NB4 (cell line): Measurements from ENCODE around the gene PEAK1.

Experiments used
- MYC ChIP-seq: IDR thresholded peaks from 2 replicates; pipeline ENCODE4 v1.6.1; 2011; ENCODE audit warnings: low read depth, low read length
- POLR2A ChIP-seq: IDR thresholded peaks from 2 replicates; pipeline ENCODE4 v1.6.1; 2011; ENCODE audit warnings: mild to moderate bottlenecking; ENCODE audit not compliant: insufficient read length; ENCODE audit errors: extremely low read depth
- TF ChIP-seq, protein P1 (sequence below): IDR thresholded peaks from one replicate; pipeline ENCODE4 v1.5.1; 2012; ENCODE audit warnings: low read depth, low read length
- TF ChIP-seq, protein P2 (sequence below): IDR thresholded peaks from 2 replicates; pipeline ENCODE4 v1.6.1; 2011; ENCODE audit warnings: low read depth, low read length

DNA sequence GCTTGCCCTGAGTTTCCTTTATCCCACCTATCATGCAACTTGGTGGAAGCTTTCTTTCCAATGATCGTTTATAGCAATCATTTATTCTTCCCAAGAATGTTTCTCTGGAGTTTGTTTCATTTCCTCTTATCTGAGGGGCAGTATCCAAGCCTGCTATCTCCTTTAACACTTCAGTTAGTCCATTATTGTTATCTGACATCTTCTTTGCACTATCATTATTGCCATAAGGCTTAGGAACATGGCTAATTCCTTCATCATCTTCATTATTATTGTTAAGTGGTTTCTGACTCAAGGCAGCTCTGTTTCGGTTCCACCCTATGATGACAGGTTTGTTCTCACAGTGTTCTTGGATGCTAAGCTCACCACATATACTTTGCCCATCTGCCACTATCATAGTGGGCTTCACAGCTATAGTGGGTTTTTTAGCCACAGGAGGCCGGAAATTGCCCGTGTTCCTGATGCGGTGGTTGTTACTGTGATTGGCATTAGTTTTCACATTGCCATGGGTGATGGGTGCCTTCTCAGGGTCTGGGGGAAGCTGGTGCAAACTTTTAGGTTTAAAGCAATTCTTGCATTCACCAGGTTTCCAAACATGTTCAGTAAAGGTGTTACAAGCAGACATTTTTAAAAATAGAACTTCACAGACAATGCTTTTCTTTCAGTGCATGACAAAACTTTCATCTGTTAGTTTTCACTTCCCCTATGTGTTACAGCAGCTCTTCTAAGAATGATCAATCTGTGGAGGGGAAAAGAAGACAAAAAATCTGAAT is 238.4 kb downstream of the PEAK1 start:
- TF ChIP-seq, protein P1, sequence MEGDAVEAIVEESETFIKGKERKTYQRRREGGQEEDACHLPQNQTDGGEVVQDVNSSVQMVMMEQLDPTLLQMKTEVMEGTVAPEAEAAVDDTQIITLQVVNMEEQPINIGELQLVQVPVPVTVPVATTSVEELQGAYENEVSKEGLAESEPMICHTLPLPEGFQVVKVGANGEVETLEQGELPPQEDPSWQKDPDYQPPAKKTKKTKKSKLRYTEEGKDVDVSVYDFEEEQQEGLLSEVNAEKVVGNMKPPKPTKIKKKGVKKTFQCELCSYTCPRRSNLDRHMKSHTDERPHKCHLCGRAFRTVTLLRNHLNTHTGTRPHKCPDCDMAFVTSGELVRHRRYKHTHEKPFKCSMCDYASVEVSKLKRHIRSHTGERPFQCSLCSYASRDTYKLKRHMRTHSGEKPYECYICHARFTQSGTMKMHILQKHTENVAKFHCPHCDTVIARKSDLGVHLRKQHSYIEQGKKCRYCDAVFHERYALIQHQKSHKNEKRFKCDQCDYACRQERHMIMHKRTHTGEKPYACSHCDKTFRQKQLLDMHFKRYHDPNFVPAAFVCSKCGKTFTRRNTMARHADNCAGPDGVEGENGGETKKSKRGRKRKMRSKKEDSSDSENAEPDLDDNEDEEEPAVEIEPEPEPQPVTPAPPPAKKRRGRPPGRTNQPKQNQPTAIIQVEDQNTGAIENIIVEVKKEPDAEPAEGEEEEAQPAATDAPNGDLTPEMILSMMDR = no peak
- TF ChIP-seq POLR2A (no peak), MYC (no peak)
- TF ChIP-seq, protein P2, sequence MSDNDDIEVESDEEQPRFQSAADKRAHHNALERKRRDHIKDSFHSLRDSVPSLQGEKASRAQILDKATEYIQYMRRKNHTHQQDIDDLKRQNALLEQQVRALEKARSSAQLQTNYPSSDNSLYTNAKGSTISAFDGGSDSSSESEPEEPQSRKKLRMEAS = no peak
